ENCODE results near the gene GCM1.

GRCh38 chr6:53112871-53113270 lies 35.8 kb downstream of the GCM1 start:
- TF ChIP-seq EZH2 (IDR thresholded peaks at IDR 0.05): no peak
- TF ChIP-seq POLR2AphosphoS5 (IDR thresholded peaks at IDR 0.05; ENCODE audit: borderline replicate concordance, low read depth, low read length): no peak

Data from SK-N-MC (cell line).